Osteocyte (in vitro differentiated cells): ENCODE measurements around the gene MYL6B. TPM values are rescaled to one million over a fixed set of nuclear protein-coding genes. Genes with fewer than 3 reads are reported as not detected.

Experiments used
- DNase-seq: peaks from one replicate; pipeline ENCODE4 v3.0.0; 2021; ENCODE audit warnings: mixed read lengths; ENCODE audit not compliant: unreplicated experiment; ENCODE audit errors: extremely low spot score
- H3K27ac Mint-ChIP-seq: one replicate; pipeline ENCODE4 v1.8.0; 2021; ENCODE audit warnings: mild to moderate bottlenecking, mixed read lengths; ENCODE audit not compliant: unreplicated experiment
- H3K27me3 Mint-ChIP-seq: one replicate; pipeline ENCODE4 v1.8.0; 2021; ENCODE audit warnings: mixed read lengths; ENCODE audit not compliant: unreplicated experiment
- H3K36me3 Mint-ChIP-seq: one replicate; pipeline ENCODE4 v1.8.0; 2021; ENCODE audit warnings: mixed read lengths; ENCODE audit not compliant: unreplicated experiment
- H3K4me1 Mint-ChIP-seq: one replicate; pipeline ENCODE4 v1.8.0; 2021; ENCODE audit warnings: mixed read lengths; ENCODE audit not compliant: unreplicated experiment
- H3K4me3 Mint-ChIP-seq: one replicate; pipeline ENCODE4 v1.8.0; 2021; ENCODE audit warnings: mild to moderate bottlenecking, moderate library complexity, mixed read lengths; ENCODE audit not compliant: unreplicated experiment
- H3K9me3 Mint-ChIP-seq: one replicate; pipeline ENCODE4 v1.8.0; 2021; ENCODE audit warnings: mixed read lengths; ENCODE audit not compliant: unreplicated experiment
- CTCF ChIP-seq: fragments of 200-600 bp; sonication (generic); IDR thresholded peaks from 2 replicates; pipeline ENCODE4 v1.5.0; 2021; ENCODE audit warnings: antibody characterized with exemption, mild to moderate bottlenecking, moderate library complexity
- total RNA-seq: library from RNA; stranded (reverse); gene quantifications from 2 replicates; pipeline ENCODE4 v1.2.1, GENCODE V29; 2021

The MYL6B gene
- total RNA-seq, 1 donor from 2014 or later, result 123 TPM

GRCh38 chr12:56150563-56150962 lies 1.8 kb upstream of the MYL6B start:
- DNase-seq, result no peak
- Mint-ChIP-seq H3K4me3 (peak overlapping the region; percentile 16), H3K36me3 (peaks cover 9% of the 10 kb centered on the region), H3K4me1 (peaks cover 41% of the 10 kb centered on the region), H3K27ac (peak overlapping the region; percentile 75), H3K27me3 (no peaks in the 10 kb centered on the region), H3K9me3 (no peaks in the 10 kb centered on the region)
- TF ChIP-seq CTCF, result no peak

GRCh38 chr12:56151672-56152131 lies 685 bp upstream of the MYL6B start:
- Mint-ChIP-seq H3K4me3 (peak overlapping the region; percentile 93), H3K27me3 (no peaks in the 10 kb centered on the region), H3K36me3 (peaks cover 11% of the 10 kb centered on the region), H3K9me3 (no peaks in the 10 kb centered on the region), H3K4me1 (peaks cover 42% of the 10 kb centered on the region), H3K27ac (peak overlapping the region; percentile 95)
- peak; percentile 33 for TF ChIP-seq CTCF
- DNase-seq, result no peak

- H3K4me3 Mint-ChIP-seq, result peak overlapping the region; percentile 93
- TF ChIP-seq CTCF, result no peak
- no peaks in the 10 kb centered on the region for H3K27me3 Mint-ChIP-seq
- peak overlapping the region; percentile 95 for H3K27ac Mint-ChIP-seq
- DNase-seq, result no peak
- H3K4me1 Mint-ChIP-seq, result peaks cover 47% of the 10 kb centered on the region
- no peaks in the 10 kb centered on the region for H3K9me3 Mint-ChIP-seq
- H3K36me3 Mint-ChIP-seq, result peaks cover 11% of the 10 kb centered on the region
These were observed 630 bp downstream of the MYL6B start for GRCh38 chr12:56152756-56153677.

- TF ChIP-seq CTCF, result no peak
- peaks cover 47% of the 10 kb centered on the region for H3K4me1 Mint-ChIP-seq
- H3K27me3 Mint-ChIP-seq, result no peaks in the 10 kb centered on the region
- H3K27ac Mint-ChIP-seq, result no peak overlapping the region
- DNase-seq, result no peak
- no peaks in the 10 kb centered on the region for H3K9me3 Mint-ChIP-seq
- H3K4me3 Mint-ChIP-seq, result peak overlapping the region; percentile 42
- peaks cover 12% of the 10 kb centered on the region for H3K36me3 Mint-ChIP-seq
These were observed 1.3 kb downstream of the MYL6B start for GRCh38 chr12:56153678-56154065.

GRCh38 chr12:56154246-56154771 lies 1.9 kb downstream of the MYL6B start:
- TF ChIP-seq CTCF, result no peak
- Mint-ChIP-seq H3K27me3 (no peaks in the 10 kb centered on the region), H3K36me3 (peaks cover 18% of the 10 kb centered on the region), H3K27ac (peak overlapping the region; percentile 10), H3K9me3 (no peaks in the 10 kb centered on the region), H3K4me1 (peaks cover 51% of the 10 kb centered on the region), H3K4me3 (no peak overlapping the region)
- no peak for DNase-seq
